Sigmoid colon (tissue), 7 donors: ENCODE measurements around the gene PIGB. TPM values are rescaled to one million over a fixed set of nuclear protein-coding genes. Genes with fewer than 3 reads are reported as not detected.

ENCODE experiments used
- DNase-seq: peaks from one replicate; pipeline ENCODE4 v3.0.0-alpha.2; 2019
- H3K27ac ChIP-seq, 4 donors: fragments of 200-600 bp; sonication (generic); one replicate each; pipeline ENCODE4 v1.5.1; 2016 to 2019; ENCODE audit warnings: mild to moderate bottlenecking in 1 of 4
- H3K27me3 ChIP-seq, 3 donors: fragments of 200-600 bp; sonication (generic); one replicate each; pipeline ENCODE4 v1.5.1; 2019; ENCODE audit warnings: mild to moderate bottlenecking in 1 of 3
- H3K36me3 ChIP-seq, 4 donors: fragments of 200-600 bp; sonication (generic); one replicate each; pipeline ENCODE4 v1.5.1; 2016 to 2019
- H3K4me1 ChIP-seq, 4 donors: fragments of 200-600 bp; sonication (generic); one replicate each; pipeline ENCODE4 v1.5.1; 2017 to 2019
- H3K4me3 ChIP-seq, 4 donors: fragments of 200-600 bp; sonication (generic); one replicate each; pipeline ENCODE4 v1.5.1; 2017 to 2019; ENCODE audit warnings: mild to moderate bottlenecking in 2 of 4, moderate library complexity in 1 of 4
- H3K9me3 ChIP-seq, 4 donors: fragments of 200-600 bp in 3 of 4; sonication (generic) in 3 of 4; one replicate each; pipeline versions ENCODE4 v1.5.1 to v1.6.1; 2013 to 2019
- EP300 ChIP-seq, 4 donors: sonication (generic); formaldehyde crosslinking; IDR thresholded peaks; one replicate each; pipeline ENCODE4 v1.6.1; 2017; ENCODE audit warnings: antibody characterized with exemption in 4 of 4
- POLR2A ChIP-seq, 2 donors: fragments of 450-650 bp; IDR thresholded peaks; one replicate each; pipeline ENCODE4 v1.6.1; 2016; ENCODE audit warnings: antibody characterized with exemption in 2 of 2, mild to moderate bottlenecking in 2 of 2, moderate library complexity in 2 of 2
- POLR2AphosphoS5 ChIP-seq, 4 donors: sonication (generic); formaldehyde crosslinking; IDR thresholded peaks; one replicate each; pipeline ENCODE4 v1.6.1; 2017; ENCODE audit warnings: antibody characterized with exemption in 4 of 4
- WGBS, 2 donors: extraction: QIAGEN DNeasy Blood & Tissue Kit; methylation state at CpG; one replicate each; pipeline ENCODE4 v1.1.7; 2013; 5-methylcytosine and 5-hydroxymethylcytosine counted together
- intact Hi-C: fragments of 100-400 bp; cut with DNase I; formaldehyde crosslinking; loops from one replicate; pipeline ENCODE4 v1.15.1; 2023
- polyA plus RNA-seq, 3 donors: library from polyadenylated mRNA; stranded (reverse); fragments of 200-250 nt; gene quantifications; one replicate each; pipeline ENCODE4 v1.2.3, GENCODE V29; 2013
- total RNA-seq, 4 donors: library from RNA; depleted of rRNA; stranded (reverse); fragments of >200 nt; gene quantifications; one replicate each; pipeline ENCODE4 v1.1.0, GENCODE V29; 2016
- TF ChIP-seq, protein P1 (sequence below), 4 experiments: fragments of 450-650 bp in 3 of 4; fragments of 200-600 bp in 1 of 4; IDR thresholded peaks; one replicate each; pipeline ENCODE4 v1.5.1; 2016 to 2019; ENCODE audit warnings: antibody characterized with exemption in 4 of 4, mild to moderate bottlenecking in 3 of 4, moderate library complexity in 2 of 4
- donor health status: healthy with polysubstance abuse.
- donor health status: Bipolar disorder and iron deficiency.
- donor health status: healthy.

PIGB gene
- total and polyA plus RNA-seq, 7 donors = 3.9 to 13.6 (median 6.3) TPM

- no peak for TF ChIP-seq POLR2A (IDR thresholded peaks at IDR 0.05)
- no peaks in the 10 kb centered on the region for H3K9me3 ChIP-seq
- H3K4me1 ChIP-seq = no peaks in the 10 kb centered on the region
- H3K4me3 ChIP-seq = no peak overlapping the region
- no peaks in the 10 kb centered on the region for H3K27me3 ChIP-seq
- H3K27ac ChIP-seq = no peak overlapping the region
- no peak for DNase-seq
- WGBS, 2 donors = 58 to 78% methylated on average over 2 of the region's 2 CpGs
- intact Hi-C loops = no loop called here
- peaks cover 0 to 20% (median 2%) of the 10 kb centered on the region in 4 donors for H3K36me3 ChIP-seq
These were observed 24.1 kb downstream of the PIGB start for GRCh38 chr15:55343168-55343567.

GRCh38 chr15:55344206-55344605 is 25.2 kb downstream of the PIGB start:
- H3K36me3 ChIP-seq = peaks cover 0 to 14% (median 0%) of the 10 kb centered on the region in 4 donors
- no peaks in the 10 kb centered on the region for H3K9me3 ChIP-seq
- no peak overlapping the region for H3K27ac ChIP-seq
- TF ChIP-seq POLR2A (IDR thresholded peaks at IDR 0.05) (no peak), POLR2AphosphoS5 (IDR thresholded peaks at IDR 0.05) (no peak), EP300 (IDR thresholded peaks at IDR 0.05) (no peak)
- TF ChIP-seq, protein P1, sequence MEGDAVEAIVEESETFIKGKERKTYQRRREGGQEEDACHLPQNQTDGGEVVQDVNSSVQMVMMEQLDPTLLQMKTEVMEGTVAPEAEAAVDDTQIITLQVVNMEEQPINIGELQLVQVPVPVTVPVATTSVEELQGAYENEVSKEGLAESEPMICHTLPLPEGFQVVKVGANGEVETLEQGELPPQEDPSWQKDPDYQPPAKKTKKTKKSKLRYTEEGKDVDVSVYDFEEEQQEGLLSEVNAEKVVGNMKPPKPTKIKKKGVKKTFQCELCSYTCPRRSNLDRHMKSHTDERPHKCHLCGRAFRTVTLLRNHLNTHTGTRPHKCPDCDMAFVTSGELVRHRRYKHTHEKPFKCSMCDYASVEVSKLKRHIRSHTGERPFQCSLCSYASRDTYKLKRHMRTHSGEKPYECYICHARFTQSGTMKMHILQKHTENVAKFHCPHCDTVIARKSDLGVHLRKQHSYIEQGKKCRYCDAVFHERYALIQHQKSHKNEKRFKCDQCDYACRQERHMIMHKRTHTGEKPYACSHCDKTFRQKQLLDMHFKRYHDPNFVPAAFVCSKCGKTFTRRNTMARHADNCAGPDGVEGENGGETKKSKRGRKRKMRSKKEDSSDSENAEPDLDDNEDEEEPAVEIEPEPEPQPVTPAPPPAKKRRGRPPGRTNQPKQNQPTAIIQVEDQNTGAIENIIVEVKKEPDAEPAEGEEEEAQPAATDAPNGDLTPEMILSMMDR (IDR thresholded peaks at IDR 0.05) = no peak
- no peak for DNase-seq
- H3K27me3 ChIP-seq = no peaks in the 10 kb centered on the region
- intact Hi-C loops = no loop called here
- no peaks in the 10 kb centered on the region for H3K4me1 ChIP-seq
- H3K4me3 ChIP-seq = no peak overlapping the region
- WGBS, 2 donors = 91 to 96% methylated on average over 2 of the region's 2 CpGs

DNA sequence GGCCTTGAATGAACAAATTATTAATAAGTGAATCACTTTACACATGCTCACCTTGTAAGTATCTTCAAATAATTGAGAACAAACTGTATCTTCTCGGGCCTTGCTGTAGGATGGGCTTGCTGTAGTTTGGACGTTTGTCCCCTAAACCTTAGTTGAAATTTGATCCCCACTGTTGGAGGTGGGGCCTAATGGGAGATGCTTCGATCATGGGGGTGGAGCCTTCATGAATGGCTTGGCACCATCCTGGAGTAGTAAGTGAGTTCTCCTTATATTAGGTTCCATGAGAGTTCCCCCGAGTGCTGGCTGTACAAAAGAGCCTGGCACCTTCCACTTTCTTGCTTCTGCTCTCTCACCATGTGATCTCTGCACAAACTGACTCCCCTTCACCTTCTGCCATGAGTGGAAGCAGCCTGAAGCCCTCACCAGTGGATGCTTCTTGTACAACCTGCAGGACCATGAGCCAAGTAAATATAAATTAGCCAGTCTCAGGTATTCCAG is 29.3 kb downstream of the PIGB start:
- TF ChIP-seq POLR2A (IDR thresholded peaks at IDR 0.05) (no peak), EP300 (IDR thresholded peaks at IDR 0.05) (no peak), POLR2AphosphoS5 (IDR thresholded peaks at IDR 0.05) (no peak)
- TF ChIP-seq, protein P1 (IDR thresholded peaks at IDR 0.05) = no peak
- no peak for DNase-seq
- 86 to 89% methylated on average over 4 of the region's 4 CpGs for WGBS, 2 donors
- Histone ChIP-seq H3K36me3 (peaks cover 0 to 4% (median 0%) of the 10 kb centered on the region in 4 donors), H3K4me3 (no peak overlapping the region), H3K4me1 (no peaks in the 10 kb centered on the region), H3K9me3 (no peaks in the 10 kb centered on the region), H3K27ac (no peak overlapping the region), H3K27me3 (no peaks in the 10 kb centered on the region)
- intact Hi-C loops = no loop called here

DNA sequence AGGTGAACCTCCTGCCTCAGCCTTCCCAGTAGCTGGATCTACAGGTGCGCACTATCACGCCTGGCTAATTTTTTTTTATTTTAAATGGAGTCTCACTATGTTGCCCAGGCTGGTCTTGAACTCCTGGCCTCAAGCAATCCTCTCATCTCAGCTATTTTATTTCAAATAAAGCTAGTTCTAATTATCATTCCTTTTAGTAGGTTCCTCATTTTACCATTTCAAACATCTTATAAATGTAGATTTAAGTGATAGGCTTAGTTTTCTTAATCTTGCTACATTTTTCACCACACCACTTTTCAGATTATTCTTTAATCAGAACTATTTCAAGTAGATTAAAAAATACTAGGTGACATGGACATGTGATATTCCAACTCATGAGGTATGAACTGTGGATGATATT is 30.3 kb downstream of the PIGB start:
- Histone ChIP-seq H3K36me3 (peaks cover 0 to 8% (median 0%) of the 10 kb centered on the region in 4 donors), H3K9me3 (no peaks in the 10 kb centered on the region), H3K27ac (no peak overlapping the region), H3K4me3 (no peak overlapping the region), H3K27me3 (no peaks in the 10 kb centered on the region), H3K4me1 (no peaks in the 10 kb centered on the region)
- intact Hi-C loops = no loop called here
- no peak for TF ChIP-seq POLR2AphosphoS5 (IDR thresholded peaks at IDR 0.05)
- no peak for TF ChIP-seq POLR2A (IDR thresholded peaks at IDR 0.05)
- TF ChIP-seq, protein P1 (IDR thresholded peaks at IDR 0.05) = no peak
- no peak for TF ChIP-seq EP300 (IDR thresholded peaks at IDR 0.05)
- no peak for DNase-seq
- WGBS, 2 donors = 97 to 99% methylated on average over 2 of the region's 2 CpGs

DNA sequence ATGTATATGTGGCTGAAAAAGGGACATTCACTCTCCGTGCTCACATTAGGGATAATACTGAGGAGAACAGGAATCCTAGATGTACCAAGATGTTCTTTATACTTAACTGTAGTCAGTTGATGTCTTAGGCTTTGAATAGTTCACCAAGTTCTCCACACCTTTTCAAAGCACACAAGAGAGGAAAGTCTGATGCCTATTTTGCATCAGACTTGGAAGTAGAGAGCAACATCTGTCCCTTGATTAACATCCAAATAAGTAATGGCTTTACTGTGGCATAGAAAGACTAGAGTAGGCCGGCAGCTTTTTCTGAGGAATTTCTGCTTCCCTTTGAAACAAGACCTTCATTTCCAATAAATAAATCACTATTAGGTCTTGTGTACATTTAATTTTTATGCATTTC is 34.0 kb downstream of the PIGB start:
- Histone ChIP-seq H3K27me3 (no peaks in the 10 kb centered on the region), H3K9me3 (no peaks in the 10 kb centered on the region), H3K36me3 (peaks cover 0 to 27% (median 0%) of the 10 kb centered on the region in 4 donors), H3K27ac (no peak overlapping the region), H3K4me1 (no peaks in the 10 kb centered on the region), H3K4me3 (no peak overlapping the region)
- intact Hi-C loops = no loop called here
- no peak for DNase-seq
- 89 to 92% methylated on average over 2 of the region's 2 CpGs for WGBS, 2 donors
- no peak for TF ChIP-seq EP300 (IDR thresholded peaks at IDR 0.05)
- no peak for TF ChIP-seq POLR2A (IDR thresholded peaks at IDR 0.05)
- TF ChIP-seq, protein P1 (IDR thresholded peaks at IDR 0.05) = no peak
- TF ChIP-seq POLR2AphosphoS5 (IDR thresholded peaks at IDR 0.05) = no peak
